Thymus (tissue), 11 donors: ENCODE measurements around the gene RPS6KB1. TPM values are rescaled to one million over a fixed set of nuclear protein-coding genes. Genes with fewer than 3 reads are reported as not detected.
"Not testable (repeated sequence)": the region's sequence is repeated elsewhere in the genome, so short reads cannot be mapped to it uniquely, and the experiment has no call there.

Source experiments
- DNase-seq, 9 donors: peaks; one replicate each; pipeline ENCODE4 v3.0.0-alpha.2; 2013; ENCODE audit warnings: low spot score in 9 of 9, low read depth in 6 of 9, missing footprints in 1 of 9
- H3K27ac ChIP-seq, 2 donors: one replicate each; pipeline ENCODE4 v1.5.1; 2013; ENCODE audit warnings: control low read depth in 1 of 2, low read depth in 1 of 2, low read length in 1 of 2, mild to moderate bottlenecking in 1 of 2, moderate library complexity in 1 of 2
- H3K27me3 ChIP-seq, 2 donors: one replicate each; pipeline ENCODE4 v1.5.1; 2013; ENCODE audit warnings: low read length in 1 of 2; ENCODE audit not compliant: control insufficient read depth in 2 of 2, insufficient read depth in 1 of 2
- H3K36me3 ChIP-seq, 2 donors: one replicate each; pipeline ENCODE4 v1.5.1; 2013; ENCODE audit warnings: low read length in 1 of 2, mild to moderate bottlenecking in 1 of 2, moderate library complexity in 1 of 2; ENCODE audit not compliant: control insufficient read depth in 2 of 2, insufficient read depth in 2 of 2
- H3K4me1 ChIP-seq, 2 donors: one replicate each; pipeline ENCODE4 v1.5.1; 2013; ENCODE audit warnings: low read length in 2 of 2; ENCODE audit not compliant: control insufficient read depth in 2 of 2, insufficient read depth in 2 of 2
- H3K4me3 ChIP-seq, 2 donors: one replicate each; pipeline ENCODE4 v1.5.1; 2013; ENCODE audit warnings: low read length in 2 of 2, control low read depth in 1 of 2, mild to moderate bottlenecking in 1 of 2
- H3K9me3 ChIP-seq, 2 donors: one replicate each; pipeline ENCODE4 v1.5.1; 2013; ENCODE audit warnings: low read length in 1 of 2, mild to moderate bottlenecking in 1 of 2; ENCODE audit not compliant: control insufficient read depth in 2 of 2, insufficient read depth in 1 of 2
- WGBS: extraction: QIAGEN DNeasy Blood & Tissue Kit; methylation state at CpG from one replicate; pipeline ENCODE4 v1.1.7; 2013; 5-methylcytosine and 5-hydroxymethylcytosine counted together
- polyA plus RNA-seq: library from polyadenylated mRNA; stranded (reverse); fragments of 200-250 nt; gene quantifications from one replicate; pipeline ENCODE4 v1.2.3, GENCODE V29; 2013
- total RNA-seq: library from RNA; stranded (reverse); fragments of 120-200 nt; gene quantifications from one replicate; pipeline ENCODE4 v1.2.4, GENCODE V29; 2013
- donor health status: healthy.

RPS6KB1 gene
- total and polyA plus RNA-seq, 2 donors: 18.8 to 19.3 TPM

DNA sequence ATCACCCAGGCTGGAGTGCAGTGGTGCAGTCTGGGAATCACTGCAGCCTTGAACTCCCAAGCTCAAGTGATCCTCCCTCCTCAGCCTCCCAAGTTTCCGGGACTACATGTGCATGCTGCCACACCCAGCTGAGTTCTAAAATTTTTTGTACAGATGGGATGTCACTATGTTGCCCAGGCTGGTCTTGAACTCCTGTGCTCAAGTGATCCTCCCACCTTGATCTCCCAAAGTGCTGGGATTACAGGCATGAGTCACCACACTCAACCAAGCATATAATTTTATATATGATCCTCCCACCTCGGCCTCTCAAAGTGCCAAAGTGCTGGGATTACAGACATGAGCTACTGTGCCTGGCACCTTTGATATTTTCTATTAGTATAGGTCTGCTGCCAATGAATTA is 78.8 kb downstream of the RPS6KB1 start:
- not testable (repeated sequence) for H3K27ac ChIP-seq, H3K36me3 ChIP-seq, H3K4me1 ChIP-seq, H3K4me3 ChIP-seq, H3K27me3 ChIP-seq, DNase-seq, H3K9me3 ChIP-seq
- WGBS: 94% methylated on average over 2 of the region's 2 CpGs

DNA sequence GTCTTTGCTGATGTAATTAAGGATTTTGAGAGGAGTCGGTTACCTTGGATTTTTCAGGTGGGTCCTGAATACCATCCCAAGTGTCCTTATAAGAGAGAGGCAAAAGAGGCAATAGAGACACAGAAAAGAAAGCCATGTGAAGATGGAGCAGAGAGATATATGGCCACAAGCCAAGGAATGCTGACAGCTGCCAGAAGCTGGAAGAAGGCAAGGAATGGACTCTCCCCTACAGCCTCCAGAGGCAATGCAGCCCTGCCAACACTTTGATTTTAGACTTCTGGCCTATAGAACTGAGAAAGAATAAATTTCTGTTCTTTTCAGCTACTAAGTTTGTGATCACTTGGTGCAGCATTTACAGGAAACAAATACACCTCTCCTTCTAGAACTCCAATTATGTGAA is 79.9 kb downstream of the RPS6KB1 start:
- DNase-seq: no peak
- Histone ChIP-seq H3K27ac (no peak overlapping the region), H3K9me3 (no peaks in the 10 kb centered on the region), H3K36me3 (no peaks in the 10 kb centered on the region), H3K4me1 (no peaks in the 10 kb centered on the region), H3K27me3 (no peaks in the 10 kb centered on the region), H3K4me3 (no peak overlapping the region)
- WGBS: 100% methylated on average over 1 of the region's 1 CpG

DNA sequence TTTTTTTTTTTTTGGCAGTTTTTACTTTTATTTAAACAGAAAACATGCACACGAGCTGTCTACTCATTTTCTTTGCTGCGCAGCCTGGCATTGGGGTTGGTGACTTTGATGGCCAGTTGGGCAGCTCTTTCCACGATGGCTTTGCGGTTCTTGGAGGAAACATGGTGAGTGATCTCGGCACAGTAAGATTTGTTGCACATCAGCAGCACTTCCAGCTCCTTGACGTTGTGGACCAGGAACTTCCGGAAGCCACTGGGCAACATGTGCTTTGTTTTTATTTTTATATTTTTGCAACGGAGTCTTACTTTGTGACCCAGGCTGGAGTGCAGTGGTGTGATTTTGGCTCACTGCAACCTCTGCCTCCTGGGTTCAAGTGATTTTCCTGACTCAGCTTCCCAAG is 80.6 kb downstream of the RPS6KB1 start:
- not testable (repeated sequence) for H3K9me3 ChIP-seq, DNase-seq, H3K4me3 ChIP-seq, H3K36me3 ChIP-seq, H3K27me3 ChIP-seq, H3K4me1 ChIP-seq, H3K27ac ChIP-seq
- WGBS: 97% methylated on average over 8 of the region's 8 CpGs

DNA sequence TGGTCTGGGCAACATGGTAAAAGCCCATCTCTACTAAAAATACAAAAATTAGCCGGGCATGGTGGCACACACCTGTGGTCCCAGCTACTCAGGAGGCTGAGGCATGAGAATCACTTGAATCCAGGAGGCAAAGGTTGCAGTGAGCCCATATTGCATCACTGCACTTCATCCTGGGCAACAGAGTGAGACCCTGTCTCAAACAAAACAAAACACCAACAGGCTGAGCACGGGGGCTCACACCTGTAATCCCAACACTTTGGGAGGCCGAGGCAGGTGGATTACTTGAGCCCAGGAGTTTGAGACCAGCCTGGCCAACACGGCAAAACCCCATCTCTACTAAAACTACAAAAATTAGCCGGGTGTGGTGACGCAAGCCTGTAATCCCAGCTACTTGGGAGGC is 82.2 kb downstream of the RPS6KB1 start:
- H3K4me3 ChIP-seq, H3K27ac ChIP-seq, DNase-seq, H3K9me3 ChIP-seq, H3K4me1 ChIP-seq, H3K27me3 ChIP-seq, H3K36me3 ChIP-seq: not testable (repeated sequence)
- WGBS: 95% methylated on average over 6 of the region's 6 CpGs

DNA sequence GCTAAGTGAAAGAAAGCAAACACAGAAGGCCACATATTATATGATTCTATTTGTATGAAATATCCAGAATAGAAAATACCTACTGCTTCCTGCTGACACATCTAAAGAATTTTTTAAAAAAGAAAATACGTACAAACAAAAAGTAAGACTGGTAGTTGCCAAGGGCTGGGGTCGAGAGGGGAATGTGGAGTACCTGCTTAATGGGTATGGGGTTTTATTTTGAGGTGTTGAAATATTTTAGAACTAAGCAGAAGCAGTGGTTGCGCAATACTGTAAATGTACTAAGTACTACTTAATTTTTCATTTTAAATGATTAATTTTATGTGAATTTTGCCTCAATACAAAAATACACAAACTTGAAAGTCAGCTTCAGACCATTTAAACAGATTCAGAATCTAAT is 103.7 kb downstream of the RPS6KB1 start:
- not testable (repeated sequence) for H3K4me3 ChIP-seq, H3K36me3 ChIP-seq, H3K27me3 ChIP-seq, DNase-seq, H3K9me3 ChIP-seq, H3K27ac ChIP-seq, H3K4me1 ChIP-seq
- WGBS: over 99% methylated on average over 3 of the region's 3 CpGs

Other genes starting within 250 kb of the RPS6KB1 start
- 23.2 TPM for gene PTRH2, start 185.7 kb upstream of the RPS6KB1 start, total RNA-seq
- gene PTRH2, start 185.7 kb upstream of the RPS6KB1 start, polyA plus RNA-seq: 25.9 TPM
- gene VMP1, start 185.5 kb upstream of the RPS6KB1 start, total RNA-seq: 72.3 TPM
- gene VMP1, start 185.5 kb upstream of the RPS6KB1 start, polyA plus RNA-seq: 202 TPM
- gene TUBD1, start 178 bp upstream of the RPS6KB1 start, total RNA-seq: 10.7 TPM
- gene TUBD1, start 178 bp upstream of the RPS6KB1 start, polyA plus RNA-seq: 16.6 TPM
- 14.4 TPM for gene RNFT1, start 71.6 kb downstream of the RPS6KB1 start, total RNA-seq
- gene RNFT1, start 71.6 kb downstream of the RPS6KB1 start, polyA plus RNA-seq: 59.1 TPM
- gene HEATR6, start 185.8 kb downstream of the RPS6KB1 start, total RNA-seq: 9.6 TPM
- gene HEATR6, start 185.8 kb downstream of the RPS6KB1 start, polyA plus RNA-seq: 10.6 TPM